RWPE2 (cell line): ENCODE measurements around the gene EGFR.

ENCODE experiments used
- ATAC-seq: fragments of 200-7000 bp; cut with Tn5 transposase; 3 replicates; pipeline ENCODE4 v1.9.1; 2021; ENCODE audit warnings: low read depth
- DNase-seq: peaks from one replicate; pipeline ENCODE4 v3.0.0-alpha.2; 2020; ENCODE audit warnings: low spot score
- H3K27ac ChIP-seq: fragments of 450-650 bp; 2 replicates; pipeline ENCODE4 v1.5.1; 2017; ENCODE audit warnings: mild to moderate bottlenecking; ENCODE audit not compliant: poor library complexity, severe bottlenecking
- H3K27me3 ChIP-seq: fragments of 250-450 bp; sonication (Bioruptor Pico); 2 replicates; pipeline ENCODE4 v1.5.1; 2021; ENCODE audit warnings: mild to moderate bottlenecking, moderate library complexity; ENCODE audit not compliant: insufficient read depth, poor library complexity, severe bottlenecking
- H3K36me3 ChIP-seq: fragments of 250-450 bp; sonication (Bioruptor Pico); 2 replicates; pipeline ENCODE4 v1.5.1; 2020; ENCODE audit warnings: low read depth, mild to moderate bottlenecking, moderate library complexity
- H3K4me1 ChIP-seq: fragments of 250-450 bp; sonication (Bioruptor Pico); 2 replicates; pipeline ENCODE4 v1.5.1; 2021; ENCODE audit warnings: mild to moderate bottlenecking, moderate library complexity; ENCODE audit not compliant: insufficient read depth, poor library complexity, severe bottlenecking
- H3K4me3 ChIP-seq: fragments of 250-450 bp; sonication (Bioruptor Pico); 2 replicates; pipeline ENCODE4 v1.5.1; 2021; ENCODE audit warnings: mild to moderate bottlenecking, moderate library complexity; ENCODE audit not compliant: severe bottlenecking
- H3K9me3 ChIP-seq: fragments of 250-450 bp; sonication (Bioruptor Pico); 2 replicates; pipeline ENCODE4 v1.5.1; 2021; ENCODE audit warnings: mild to moderate bottlenecking, moderate library complexity; ENCODE audit not compliant: severe bottlenecking
- TF ChIP-seq, protein P1 (sequence below): fragments of 450-650 bp; IDR thresholded peaks from one replicate; pipeline ENCODE4 v1.5.1; 2017; ENCODE audit warnings: mild to moderate bottlenecking, moderate library complexity; ENCODE audit not compliant: poor library complexity, severe bottlenecking

The EGFR gene

DNA sequence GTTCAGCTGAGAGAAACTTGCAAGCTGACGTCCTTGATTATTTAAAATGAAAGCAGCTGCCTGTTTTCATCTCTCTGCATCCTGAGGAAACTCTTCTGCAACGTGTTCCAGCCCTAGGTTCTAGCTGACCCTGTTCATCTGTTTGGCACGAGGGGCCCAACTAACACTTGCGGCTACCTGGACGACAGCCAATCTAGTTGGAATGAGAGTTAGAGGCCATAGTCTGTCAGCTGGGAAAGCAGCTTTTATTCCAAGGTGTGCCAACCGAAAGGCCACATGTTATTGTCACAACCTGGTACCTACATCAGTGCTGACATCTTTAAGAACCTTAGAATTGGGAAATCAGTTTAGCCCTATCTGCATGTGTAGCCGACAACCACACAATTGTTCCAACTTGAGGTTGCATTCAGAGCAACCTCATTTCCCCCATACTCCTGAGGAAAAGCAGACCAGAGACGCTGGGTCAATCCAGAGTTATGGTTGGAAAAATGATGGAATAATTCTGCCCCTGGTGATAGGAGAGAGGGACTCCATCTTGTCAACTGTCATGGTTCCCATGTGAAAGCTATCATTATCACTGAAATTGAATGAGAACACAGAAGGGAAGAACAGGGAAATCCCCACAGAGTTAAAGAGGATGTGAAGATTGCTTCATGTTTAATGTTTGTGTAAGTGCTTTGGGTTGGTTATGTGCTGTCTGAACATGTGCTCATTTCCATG is 121.6 kb downstream of the EGFR start:
- TF ChIP-seq, protein P1, sequence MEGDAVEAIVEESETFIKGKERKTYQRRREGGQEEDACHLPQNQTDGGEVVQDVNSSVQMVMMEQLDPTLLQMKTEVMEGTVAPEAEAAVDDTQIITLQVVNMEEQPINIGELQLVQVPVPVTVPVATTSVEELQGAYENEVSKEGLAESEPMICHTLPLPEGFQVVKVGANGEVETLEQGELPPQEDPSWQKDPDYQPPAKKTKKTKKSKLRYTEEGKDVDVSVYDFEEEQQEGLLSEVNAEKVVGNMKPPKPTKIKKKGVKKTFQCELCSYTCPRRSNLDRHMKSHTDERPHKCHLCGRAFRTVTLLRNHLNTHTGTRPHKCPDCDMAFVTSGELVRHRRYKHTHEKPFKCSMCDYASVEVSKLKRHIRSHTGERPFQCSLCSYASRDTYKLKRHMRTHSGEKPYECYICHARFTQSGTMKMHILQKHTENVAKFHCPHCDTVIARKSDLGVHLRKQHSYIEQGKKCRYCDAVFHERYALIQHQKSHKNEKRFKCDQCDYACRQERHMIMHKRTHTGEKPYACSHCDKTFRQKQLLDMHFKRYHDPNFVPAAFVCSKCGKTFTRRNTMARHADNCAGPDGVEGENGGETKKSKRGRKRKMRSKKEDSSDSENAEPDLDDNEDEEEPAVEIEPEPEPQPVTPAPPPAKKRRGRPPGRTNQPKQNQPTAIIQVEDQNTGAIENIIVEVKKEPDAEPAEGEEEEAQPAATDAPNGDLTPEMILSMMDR = no peak
- Histone ChIP-seq H3K27ac (peak overlapping the region; percentile 50), H3K4me1 (peaks cover 42% of the 10 kb centered on the region), H3K4me3 (no peak overlapping the region), H3K27me3 (no peaks in the 10 kb centered on the region), H3K9me3 (no peaks in the 10 kb centered on the region), H3K36me3 (peaks cover 97% of the 10 kb centered on the region)
- ATAC-seq (peak; percentile 59), DNase-seq (no peak)

DNA sequence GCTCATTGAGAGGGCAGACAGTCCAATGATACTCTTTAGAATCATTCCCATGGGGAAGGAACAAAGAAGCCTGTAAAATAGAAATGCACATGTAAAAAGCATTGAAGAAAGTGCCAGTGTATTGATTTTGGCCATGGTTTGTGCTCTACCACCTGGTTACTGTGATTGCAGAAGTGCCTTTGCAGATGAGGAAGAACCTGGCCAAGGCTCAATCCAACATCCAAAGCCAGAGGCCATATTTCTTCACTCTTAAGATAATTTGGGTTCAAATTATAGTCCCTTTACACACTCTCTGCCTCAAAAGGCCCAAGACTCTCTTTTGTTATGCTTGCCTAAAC is 122.1 kb downstream of the EGFR start:
- H3K4me1 ChIP-seq = peaks cover 37% of the 10 kb centered on the region
- TF ChIP-seq, protein P1 = no peak
- no peaks in the 10 kb centered on the region for H3K27me3 ChIP-seq
- no peak overlapping the region for H3K4me3 ChIP-seq
- peak overlapping the region; percentile 50 for H3K27ac ChIP-seq
- DNase-seq (no peak), ATAC-seq (no peak)
- H3K9me3 ChIP-seq = no peaks in the 10 kb centered on the region
- H3K36me3 ChIP-seq = peaks cover 97% of the 10 kb centered on the region

DNA sequence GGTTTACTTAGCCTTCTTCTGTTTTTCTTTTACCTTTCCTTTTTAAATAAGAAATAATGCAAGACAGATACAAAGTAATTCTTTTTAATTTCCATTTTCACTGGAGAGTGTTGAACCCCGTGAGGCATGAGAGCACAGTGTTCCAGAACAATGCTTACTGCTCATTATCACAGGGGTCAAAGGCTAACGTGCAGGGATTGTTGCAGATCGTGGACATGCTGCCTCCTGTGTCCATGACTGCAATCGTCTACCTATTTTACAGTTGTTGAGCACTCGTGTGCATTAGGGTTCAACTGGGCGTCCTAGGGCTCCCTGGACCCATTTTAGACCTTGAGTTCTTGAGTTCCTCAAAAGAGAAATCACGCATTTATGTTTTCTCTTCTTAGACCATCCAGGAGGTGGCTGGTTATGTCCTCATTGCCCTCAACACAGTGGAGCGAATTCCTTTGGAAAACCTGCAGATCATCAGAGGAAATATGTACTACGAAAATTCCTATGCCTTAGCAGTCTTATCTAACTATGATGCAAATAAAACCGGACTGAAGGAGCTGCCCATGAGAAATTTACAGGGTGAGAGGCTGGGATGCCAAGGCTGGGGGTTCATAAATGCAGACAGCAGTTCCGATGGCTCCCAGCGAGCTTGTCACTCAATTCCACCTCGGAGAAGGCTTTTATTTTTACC is 124.2 kb downstream of the EGFR start:
- peaks cover 97% of the 10 kb centered on the region for H3K36me3 ChIP-seq
- peaks cover 34% of the 10 kb centered on the region for H3K4me1 ChIP-seq
- TF ChIP-seq, protein P1 = no peak
- no peak overlapping the region for H3K4me3 ChIP-seq
- DNase-seq (no peak), ATAC-seq (no peak)
- no peaks in the 10 kb centered on the region for H3K27me3 ChIP-seq
- H3K27ac ChIP-seq = no peak overlapping the region
- no peaks in the 10 kb centered on the region for H3K9me3 ChIP-seq

DNA sequence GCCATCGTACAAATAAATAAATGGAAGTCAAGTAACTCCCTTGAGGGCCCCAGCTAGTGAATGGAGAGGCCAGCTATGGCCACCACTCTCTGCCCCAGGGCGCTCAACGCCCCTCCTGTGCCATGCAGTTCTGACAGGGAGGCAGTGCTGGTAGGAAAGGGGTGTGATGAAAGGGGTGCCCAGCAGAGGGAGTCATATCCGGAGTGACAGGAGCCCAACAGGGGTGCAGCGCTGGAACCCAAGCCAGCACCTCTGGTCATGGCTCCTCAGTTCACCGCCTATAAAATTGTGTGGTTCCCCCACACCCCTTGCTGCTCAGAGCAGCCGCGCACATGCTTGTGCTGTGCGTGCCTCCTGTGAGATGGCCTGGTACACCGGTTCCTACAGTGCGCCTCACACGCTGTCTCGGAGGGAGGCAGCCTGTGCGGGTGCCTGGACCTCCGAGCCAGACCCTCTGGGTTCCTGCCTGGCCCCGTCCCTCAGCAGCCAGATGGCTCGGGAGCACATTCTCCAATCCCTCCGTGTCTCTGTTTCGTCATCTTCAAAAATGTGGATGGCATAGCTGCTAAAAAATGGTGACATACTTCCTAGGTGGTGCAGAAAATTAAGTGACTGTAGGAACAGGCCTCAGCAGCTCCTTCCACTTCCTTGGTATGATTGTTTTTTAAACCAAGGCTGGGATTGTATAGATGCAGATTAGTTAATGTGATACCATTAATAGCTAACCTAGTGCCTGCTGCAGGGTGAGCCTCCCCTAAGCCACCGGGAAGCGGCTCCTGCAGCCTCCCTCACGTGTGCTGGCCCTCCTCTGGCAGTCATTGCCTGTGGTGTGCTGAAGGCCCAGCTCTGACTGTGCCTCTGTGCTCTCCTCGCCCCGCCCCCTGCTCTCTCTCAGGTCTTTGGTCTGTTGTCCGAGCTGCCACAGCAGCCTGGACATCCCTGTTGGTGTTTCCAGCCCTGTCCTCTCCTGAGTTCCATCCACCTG is 125.8 kb downstream of the EGFR start:
- H3K4me3 ChIP-seq = no peak overlapping the region
- TF ChIP-seq, protein P1 = no peak
- no peaks in the 10 kb centered on the region for H3K9me3 ChIP-seq
- DNase-seq (no peak), ATAC-seq (peak; percentile 15; the same call in 2 of the 3 replicates)
- H3K36me3 ChIP-seq = peaks cover 98% of the 10 kb centered on the region
- no peak overlapping the region for H3K27ac ChIP-seq
- peaks cover 19% of the 10 kb centered on the region for H3K4me1 ChIP-seq
- no peaks in the 10 kb centered on the region for H3K27me3 ChIP-seq
